ENCODE results near the gene GABRA5. TPM values are rescaled to one million over a fixed set of nuclear protein-coding genes. Genes with fewer than 3 reads are reported as not detected.

GABRA5 gene
- polyA plus RNA-seq, 1 donor from 2014 or later = 25.3 TPM

DNA sequence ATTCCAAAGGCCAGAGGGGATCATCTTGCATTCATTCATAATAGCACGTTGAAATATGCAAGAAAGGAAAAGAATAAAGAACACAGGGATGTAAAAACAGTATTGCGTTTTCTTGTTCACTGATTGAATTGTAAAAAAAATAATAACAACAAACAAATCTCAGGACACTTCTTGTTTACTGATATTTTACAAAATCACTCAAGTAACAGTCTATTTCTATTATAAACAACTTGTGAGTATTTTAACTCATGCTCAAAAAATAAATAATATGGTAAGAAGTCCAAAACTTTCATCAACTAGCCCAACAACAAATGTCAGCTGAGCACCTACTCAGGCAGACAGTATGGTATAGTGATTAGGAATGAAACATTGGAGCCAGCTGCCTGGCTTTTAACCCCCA lies 101.9 kb downstream of the GABRA5 start:
- no peak overlapping the region for H2AFZ ChIP-seq (ENCODE audit: low read depth, low read length)
- no peaks in the 10 kb centered on the region for H3F3A ChIP-seq (ENCODE audit: insufficient read depth, low read length, poor library complexity, severe bottlenecking)
- no peaks in the 10 kb centered on the region for H3K79me2 ChIP-seq (replicated peaks; ENCODE audit: insufficient read depth, low read length)
- H3K9me2 ChIP-seq (ENCODE audit: insufficient read depth, low read length) = no peaks in the 10 kb centered on the region
- H3K4me2 ChIP-seq (ENCODE audit: low read length) = no peak overlapping the region
- no peaks in the 10 kb centered on the region for H4K20me1 ChIP-seq (ENCODE audit: insufficient read depth)
- no peak overlapping the region for H3K4me3 ChIP-seq (ENCODE audit: low read length)
- H3K9me3 ChIP-seq (ENCODE audit: low read length) = no peaks in the 10 kb centered on the region
- H3K9ac ChIP-seq (ENCODE audit: low read length) = no peak overlapping the region
- no peak overlapping the region for H3K27ac ChIP-seq (ENCODE audit: low read length)
- peaks cover 19% of the 10 kb centered on the region for H3K27me3 ChIP-seq (ENCODE audit: insufficient read depth, low read depth, low read length)
- TF ChIP-seq EP300 (conservative IDR thresholded peaks at IDR 0.05; ENCODE audit: poor library complexity, severe bottlenecking) = no peak
- TF ChIP-seq, protein P1, sequence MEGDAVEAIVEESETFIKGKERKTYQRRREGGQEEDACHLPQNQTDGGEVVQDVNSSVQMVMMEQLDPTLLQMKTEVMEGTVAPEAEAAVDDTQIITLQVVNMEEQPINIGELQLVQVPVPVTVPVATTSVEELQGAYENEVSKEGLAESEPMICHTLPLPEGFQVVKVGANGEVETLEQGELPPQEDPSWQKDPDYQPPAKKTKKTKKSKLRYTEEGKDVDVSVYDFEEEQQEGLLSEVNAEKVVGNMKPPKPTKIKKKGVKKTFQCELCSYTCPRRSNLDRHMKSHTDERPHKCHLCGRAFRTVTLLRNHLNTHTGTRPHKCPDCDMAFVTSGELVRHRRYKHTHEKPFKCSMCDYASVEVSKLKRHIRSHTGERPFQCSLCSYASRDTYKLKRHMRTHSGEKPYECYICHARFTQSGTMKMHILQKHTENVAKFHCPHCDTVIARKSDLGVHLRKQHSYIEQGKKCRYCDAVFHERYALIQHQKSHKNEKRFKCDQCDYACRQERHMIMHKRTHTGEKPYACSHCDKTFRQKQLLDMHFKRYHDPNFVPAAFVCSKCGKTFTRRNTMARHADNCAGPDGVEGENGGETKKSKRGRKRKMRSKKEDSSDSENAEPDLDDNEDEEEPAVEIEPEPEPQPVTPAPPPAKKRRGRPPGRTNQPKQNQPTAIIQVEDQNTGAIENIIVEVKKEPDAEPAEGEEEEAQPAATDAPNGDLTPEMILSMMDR (IDR thresholded peaks at IDR 0.05; ENCODE audit: poor library complexity, severe bottlenecking) = no peak
- TF ChIP-seq POLR2AphosphoS5 (IDR thresholded peaks at IDR 0.05) = no peak
- TF ChIP-seq MXI1 (conservative IDR thresholded peaks at IDR 0.05; ENCODE audit: poor library complexity, severe bottlenecking) = no peak
- TF ChIP-seq SMC3 (conservative IDR thresholded peaks at IDR 0.05; ENCODE audit: poor library complexity) = no peak
- TF ChIP-seq REST (IDR thresholded peaks at IDR 0.05; ENCODE audit: borderline replicate concordance) = no peak
- no peak for TF ChIP-seq EZH2 (IDR thresholded peaks at IDR 0.05; ENCODE audit: borderline replicate concordance, insufficient read depth, low read length, poor library complexity, severe bottlenecking)
- TF ChIP-seq RAD21 (conservative IDR thresholded peaks at IDR 0.05) = no peak
- no peak for TF ChIP-seq TAF1 (IDR thresholded peaks at IDR 0.05; ENCODE audit: low read depth)
- H3K36me3 ChIP-seq (ENCODE audit: insufficient read depth, low read length) = no peaks in the 10 kb centered on the region

GRCh38 chr15:26970712-26971210 lies 103.9 kb downstream of the GABRA5 start, which contains the start of gene GABRG3:
Gene GABRG3 (plus strand): TSS chr15:26971181.
- H3K36me3 ChIP-seq (ENCODE audit: insufficient read depth, low read length) = no peaks in the 10 kb centered on the region
- no peaks in the 10 kb centered on the region for H3K79me2 ChIP-seq (replicated peaks; ENCODE audit: insufficient read depth, low read length)
- no peaks in the 10 kb centered on the region for H3F3A ChIP-seq (ENCODE audit: insufficient read depth, low read length, poor library complexity, severe bottlenecking)
- H3K9me3 ChIP-seq (ENCODE audit: low read length) = no peaks in the 10 kb centered on the region
- peaks cover 19% of the 10 kb centered on the region for H3K27me3 ChIP-seq (ENCODE audit: insufficient read depth, low read depth, low read length)
- no peak within 1 kb of the TSS for H3K4me2 ChIP-seq (ENCODE audit: low read length)
- peak within 1 kb of the TSS; percentile 16 for H2AFZ ChIP-seq (ENCODE audit: low read depth, low read length)
- peak within 1 kb of the TSS; percentile 47 for H3K9ac ChIP-seq (ENCODE audit: low read length)
- TF ChIP-seq SMC3 (conservative IDR thresholded peaks at IDR 0.05; ENCODE audit: poor library complexity) = no peak
- TF ChIP-seq EP300 (conservative IDR thresholded peaks at IDR 0.05; ENCODE audit: poor library complexity, severe bottlenecking) = no peak
- no peak for TF ChIP-seq MXI1 (conservative IDR thresholded peaks at IDR 0.05; ENCODE audit: poor library complexity, severe bottlenecking)
- TF ChIP-seq, protein P1 (IDR thresholded peaks at IDR 0.05; ENCODE audit: poor library complexity, severe bottlenecking) = no peak
- no peak for TF ChIP-seq RAD21 (conservative IDR thresholded peaks at IDR 0.05)
- no peak for TF ChIP-seq TAF1 (IDR thresholded peaks at IDR 0.05; ENCODE audit: low read depth)
- TF ChIP-seq EZH2 (IDR thresholded peaks at IDR 0.05; ENCODE audit: borderline replicate concordance, insufficient read depth, low read length, poor library complexity, severe bottlenecking) = no peak
- TF ChIP-seq REST (IDR thresholded peaks at IDR 0.05; ENCODE audit: borderline replicate concordance) = no peak
- TF ChIP-seq POLR2AphosphoS5 (IDR thresholded peaks at IDR 0.05) = no peak
- H3K27ac ChIP-seq (ENCODE audit: low read length) = no peak within 1 kb of the TSS
- no peaks in the 10 kb centered on the region for H3K9me2 ChIP-seq (ENCODE audit: insufficient read depth, low read length)
- H4K20me1 ChIP-seq (ENCODE audit: insufficient read depth) = no peaks in the 10 kb centered on the region
- H3K4me3 ChIP-seq (ENCODE audit: low read length) = peak within 1 kb of the TSS; percentile 70

Data from neural cell (in vitro differentiated cells).